ENCODE results near the gene SUSD2.
"Not testable (repeated sequence)": the region's sequence is repeated elsewhere in the genome, so short reads cannot be mapped to it uniquely, and the experiment has no call there.

The SUSD2 gene

DNA sequence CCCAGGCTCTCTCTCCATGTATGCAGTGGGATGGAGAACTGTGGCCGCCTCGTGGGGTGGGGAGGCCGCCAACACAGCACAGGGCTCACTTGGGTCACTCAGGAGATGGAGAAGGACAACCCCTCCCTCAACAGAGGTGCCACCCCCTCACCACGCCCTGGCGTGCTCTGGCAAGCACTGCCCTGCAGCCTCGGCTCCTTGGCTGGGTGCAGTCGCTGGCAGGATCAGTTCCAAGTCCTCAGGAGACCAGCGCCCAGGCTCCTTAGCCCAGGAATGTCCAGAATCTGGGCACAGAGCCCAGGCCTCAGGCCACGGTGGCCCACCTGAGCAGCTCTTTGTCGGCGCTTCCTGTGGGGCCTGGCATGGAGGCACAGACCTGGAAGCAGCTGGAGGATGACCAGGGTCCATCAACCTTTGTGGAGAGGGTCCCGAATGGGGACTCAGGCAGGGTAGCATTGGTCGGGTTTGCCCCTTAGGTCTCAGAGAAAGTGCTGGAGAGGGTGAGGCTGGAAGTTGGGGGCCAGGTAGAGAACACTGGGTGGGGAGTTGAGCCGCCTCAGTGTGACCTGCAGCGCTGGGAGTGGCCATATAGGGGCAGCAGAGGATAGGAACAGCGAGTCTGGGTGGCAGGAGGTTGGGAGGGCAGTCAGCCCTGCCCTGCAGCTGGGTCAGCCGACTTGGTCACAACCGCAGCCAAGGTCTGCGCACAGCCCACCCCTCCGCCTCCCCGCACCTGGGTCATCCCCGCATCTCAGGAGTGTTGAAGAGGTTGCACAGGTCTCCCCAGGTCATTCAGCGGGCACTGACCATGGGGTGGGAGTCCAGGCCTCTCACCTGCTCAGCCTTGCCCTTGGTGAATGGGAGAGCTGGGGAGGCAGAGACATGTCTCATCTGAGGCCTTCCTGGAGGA, 8.2 kb downstream of the SUSD2 start:
- DNase-seq (ENCODE audit: low spot score) = no peak

- DNase-seq (ENCODE audit: low spot score) = no peak
Observed at GRCh38 chr22:24190159-24190540, 8.9 kb downstream of the SUSD2 start.

DNA sequence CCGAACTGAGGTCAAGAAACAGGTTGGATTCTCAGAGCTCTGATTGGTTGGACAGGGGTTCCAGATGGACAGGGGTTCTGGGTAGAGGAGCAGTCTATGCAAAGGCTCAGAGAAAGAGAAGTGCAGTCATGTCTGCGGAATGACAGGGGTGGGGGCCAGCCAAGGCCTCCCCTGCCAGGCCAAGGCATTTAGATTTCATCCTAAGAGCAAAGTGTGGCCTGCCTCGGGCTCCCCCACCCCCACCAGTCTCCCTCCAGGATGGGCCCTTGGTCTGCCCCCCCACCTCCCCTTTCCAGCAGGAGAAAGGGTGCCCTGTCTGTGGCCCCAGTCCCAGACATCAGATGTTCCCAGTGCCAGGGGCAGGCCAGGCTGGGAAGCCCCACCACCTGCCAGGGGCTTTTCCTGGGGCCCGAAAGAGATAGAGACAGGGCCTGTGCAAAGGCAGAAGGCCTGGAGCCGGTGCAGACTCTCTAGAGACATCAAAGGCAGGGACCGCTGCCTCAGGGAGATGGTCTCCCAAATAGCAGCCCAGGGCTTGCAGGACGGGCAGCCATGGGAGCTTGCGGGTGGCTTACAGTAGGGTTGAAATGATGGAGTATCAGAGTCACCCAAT, 9.4 kb downstream of the SUSD2 start:
- DNase-seq (ENCODE audit: low spot score) = no peak

GRCh38 chr22:24191381-24191841, 10.1 kb downstream of the SUSD2 start:
- no peak for DNase-seq (ENCODE audit: low spot score)

DNA sequence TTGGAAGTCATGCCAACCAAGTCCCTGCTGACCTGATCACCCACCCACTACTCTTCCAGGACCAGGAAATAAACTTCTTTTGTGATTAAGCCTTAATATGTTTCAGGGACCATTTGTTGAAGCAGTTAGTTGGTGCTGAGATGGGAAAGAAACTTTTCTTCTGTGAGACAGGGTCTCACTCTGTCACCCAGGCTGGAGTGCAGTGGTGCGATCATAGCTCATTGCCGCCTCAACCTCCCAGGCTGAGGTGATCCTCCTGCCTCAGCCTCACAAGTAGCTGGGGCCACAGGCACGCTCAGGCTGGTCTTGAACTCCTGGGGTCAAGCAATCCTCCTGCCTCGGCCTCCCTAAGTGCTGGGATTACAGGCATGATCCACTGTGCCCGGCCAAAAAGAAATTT, 10.6 kb downstream of the SUSD2 start:
- DNase-seq (ENCODE audit: low spot score) = no peak

- DNase-seq (ENCODE audit: low spot score) = no peak
Observed at GRCh38 chr22:24198682-24199052, 17.4 kb downstream of the SUSD2 start.

DNA sequence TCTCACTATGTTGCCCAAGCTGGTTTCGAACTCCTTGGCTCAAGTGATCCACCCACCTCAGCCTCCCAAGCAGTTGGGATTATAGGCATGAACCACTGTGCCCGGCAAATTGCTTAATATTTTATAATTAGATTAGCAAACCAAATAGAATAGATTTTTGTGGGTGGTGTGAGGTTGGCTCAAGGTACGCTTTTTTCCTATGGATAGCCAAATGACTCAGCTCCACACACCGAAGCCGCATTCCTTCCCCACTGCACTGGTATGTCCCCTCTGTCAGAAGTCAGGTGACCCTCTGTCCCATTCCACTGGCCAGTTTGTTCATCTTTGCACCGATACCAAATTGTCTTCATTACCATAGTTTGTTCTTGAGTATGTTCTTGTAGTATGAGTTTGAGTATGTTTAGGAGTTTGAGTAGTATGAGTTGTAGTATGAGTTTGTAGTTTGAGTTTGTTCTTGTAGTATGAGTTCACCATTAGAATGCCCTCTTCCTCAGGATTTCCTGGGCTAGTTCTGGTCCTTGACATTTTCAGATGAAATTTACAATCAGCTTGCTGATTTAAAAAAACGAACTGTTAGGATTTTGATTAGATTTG, 19.4 kb downstream of the SUSD2 start:
- DNase-seq (ENCODE audit: low spot score) = no peak

GRCh38 chr22:24201681-24202614, 20.7 kb downstream of the SUSD2 start:
- no peak for DNase-seq (ENCODE audit: low spot score)

DNA sequence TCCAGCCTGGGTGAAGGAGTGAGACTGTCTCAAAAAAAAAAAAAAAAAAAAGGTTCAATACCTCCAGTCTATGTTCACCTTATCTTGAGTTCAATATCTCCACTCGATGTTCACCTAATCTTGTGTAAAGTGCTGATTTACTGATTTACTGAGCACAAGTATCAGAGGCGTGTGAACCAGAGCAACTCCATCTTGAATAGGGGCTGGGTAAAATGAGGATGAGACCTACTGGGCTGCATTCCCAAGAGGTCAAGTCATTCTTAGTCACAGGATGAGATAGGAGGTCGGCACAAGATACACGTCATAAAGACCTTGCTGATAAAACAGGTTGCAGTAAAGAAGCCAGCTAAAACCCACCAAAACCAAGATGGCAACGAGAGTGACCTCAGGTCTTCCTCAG, 22.6 kb downstream of the SUSD2 start:
- DNase-seq (ENCODE audit: low spot score) = not testable (repeated sequence)

- no peak for DNase-seq (ENCODE audit: low spot score)
Observed at GRCh38 chr22:24205438-24206195, 24.3 kb downstream of the SUSD2 start.

GRCh38 chr22:24206460-24207263, 25.4 kb downstream of the SUSD2 start:
- not testable (repeated sequence) for DNase-seq (ENCODE audit: low spot score)

DNA sequence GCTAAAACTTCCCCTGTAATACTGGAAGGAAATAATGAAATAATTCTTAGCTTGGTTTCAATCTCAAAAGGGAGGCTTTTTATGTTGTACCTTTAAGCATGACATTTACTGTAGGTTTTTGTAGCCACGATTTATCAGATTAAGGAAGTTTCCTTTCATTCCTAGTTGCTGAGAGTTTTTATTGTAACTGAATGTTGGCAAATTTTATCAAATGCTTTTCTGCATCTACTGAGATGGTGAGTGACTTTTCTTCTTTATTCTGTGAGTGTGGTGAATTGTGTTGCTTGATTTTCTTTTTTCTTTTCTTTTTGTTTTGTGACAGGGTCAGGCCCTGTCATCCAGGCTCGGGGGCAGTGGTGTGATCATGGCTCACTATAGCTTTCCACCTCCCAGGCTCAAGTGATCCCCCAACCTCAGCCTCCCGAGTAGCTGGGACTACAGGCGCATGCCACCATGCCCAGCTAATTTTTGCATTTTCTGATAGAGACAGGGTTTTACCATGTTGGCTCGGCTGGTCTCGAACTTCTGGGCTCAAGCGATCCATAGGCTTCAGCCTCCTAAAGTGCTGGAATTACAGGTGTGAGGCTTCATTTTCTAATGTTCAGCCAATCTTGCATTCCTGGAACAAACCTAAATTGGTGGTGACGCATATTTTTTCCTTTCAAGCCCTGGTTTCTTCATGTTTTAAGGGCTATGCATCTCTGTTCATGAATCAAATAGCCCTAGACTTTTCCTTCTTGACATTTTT, 26.2 kb downstream of the SUSD2 start:
- DNase-seq (ENCODE audit: low spot score) = no peak

- no peak for DNase-seq (ENCODE audit: low spot score)
Observed at GRCh38 chr22:24208012-24208749, 26.9 kb downstream of the SUSD2 start.

GRCh38 chr22:24209016-24209415, 27.7 kb downstream of the SUSD2 start:
- DNase-seq (ENCODE audit: low spot score) = no peak

GRCh38 chr22:24209687-24210086, 28.4 kb downstream of the SUSD2 start:
- DNase-seq (ENCODE audit: low spot score) = no peak

DNA sequence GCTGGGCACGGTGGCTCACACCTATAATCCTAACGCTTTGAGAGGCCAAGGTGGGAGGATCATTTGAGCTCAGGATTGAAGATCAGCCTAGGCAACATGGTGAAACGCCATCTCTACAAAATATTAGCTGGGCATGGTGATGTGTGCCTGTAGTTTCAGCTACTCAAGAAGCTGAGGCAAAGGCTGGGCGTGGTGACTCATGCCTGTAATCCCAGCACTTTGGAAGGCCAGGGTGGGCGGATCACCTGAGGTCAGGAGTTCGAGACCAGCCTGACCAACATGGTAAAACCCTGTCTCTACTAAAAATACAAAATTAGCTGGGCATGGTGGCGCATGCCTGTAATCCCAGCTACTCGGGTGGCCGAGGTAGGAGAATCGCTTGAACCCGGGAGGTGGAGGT, 29.1 kb downstream of the SUSD2 start:
- not testable (repeated sequence) for DNase-seq (ENCODE audit: low spot score)

GRCh38 chr22:24211716-24212115, 30.4 kb downstream of the SUSD2 start:
- DNase-seq (ENCODE audit: low spot score) = not testable (repeated sequence)

- not testable (repeated sequence) for DNase-seq (ENCODE audit: low spot score)
Observed at GRCh38 chr22:24213111-24213510, 31.8 kb downstream of the SUSD2 start.

All from CD4-positive, alpha-beta T cell treated with Interleukin-6 at 100 ng/mL for 8 hours (primary cell).